ENCODE measurements around the gene ATP6V1B1.

GRCh38 chr2:70995426-70995729, 59.7 kb downstream of the ATP6V1B1 start:
- TF ChIP-seq OSR1 (CRISPR knock-in tag; IDR thresholded peaks at IDR 0.05) (no peak), CSRNP3 (CRISPR knock-in tag; IDR thresholded peaks at IDR 0.05) (no peak), TOX (CRISPR knock-in tag; IDR thresholded peaks at IDR 0.05; ENCODE audit: borderline replicate concordance) (no peak), PATZ1 (CRISPR knock-in tag; IDR thresholded peaks at IDR 0.05; ENCODE audit: borderline replicate concordance) (no peak), ZFP30 (CRISPR knock-in tag; IDR thresholded peaks at IDR 0.05) (no peak), POU6F1 (CRISPR knock-in tag; IDR thresholded peaks at IDR 0.05; ENCODE audit: borderline replicate concordance, low read depth) (no peak), ZNF565 (CRISPR knock-in tag; conservative IDR thresholded peaks at IDR 0.05; ENCODE audit: low read depth) (no peak), ZC3H10 (CRISPR knock-in tag; IDR thresholded peaks at IDR 0.05) (no peak)
